PFSK-1 (cell line): ENCODE measurements around the gene CUL5.

Experiments
- FOXP2 ChIP-seq: optimal IDR thresholded peaks from 2 replicates; pipeline ENCODE3; 2011; ENCODE audit warnings: borderline replicate concordance, control low read depth, inconsistent platforms; ENCODE audit not compliant: insufficient read depth; ENCODE audit errors: extremely low read length, extremely low read depth
- POLR2AphosphoS5 ChIP-seq: IDR thresholded peaks from 2 replicates; pipeline ENCODE4 v1.6.1; 2012; ENCODE audit warnings: low read depth, mild to moderate bottlenecking, control low read depth, low read length, moderate library complexity
- REST ChIP-seq, 2 experiments: IDR thresholded peaks; 2 replicates each; pipeline versions ENCODE4 v1.6.1 to v1.8.0; 2011 to 2012; ENCODE audit warnings: low read depth in 2 of 2, low read length in 2 of 2, control low read depth in 1 of 2, inconsistent platforms in 1 of 2, mild to moderate bottlenecking in 1 of 2, moderate library complexity in 1 of 2; ENCODE audit not compliant: insufficient read depth in 1 of 2
- SIN3A ChIP-seq: IDR thresholded peaks from 2 replicates; pipeline ENCODE4 v1.6.1; 2012; ENCODE audit warnings: mild to moderate bottlenecking, low read length, moderate library complexity, borderline replicate concordance; ENCODE audit not compliant: insufficient read depth
- TAF1 ChIP-seq: IDR thresholded peaks from 2 replicates; pipeline ENCODE4 v1.6.1; 2012; ENCODE audit warnings: low read length, control low read depth, borderline replicate concordance; ENCODE audit not compliant: insufficient read depth

GRCh38 chr11:108137212-108137611 lies 128.5 kb downstream of the CUL5 start:
- no peak for TF ChIP-seq TAF1
- TF ChIP-seq POLR2AphosphoS5 = no peak
- no peak for TF ChIP-seq REST (IDR thresholded peaks at IDR 0.05; ENCODE audit: insufficient read depth in 1 of 2, low read depth in 2 of 2, low read length in 2 of 2)
- TF ChIP-seq SIN3A = no peak
- no peak for TF ChIP-seq FOXP2
